ENCODE measurements around the gene PLAGL1.

PLAGL1 gene

GRCh38 chr6:143986463-143987065 lies 21.5 kb downstream of the PLAGL1 start:
- no peak overlapping the region for H3K27ac ChIP-seq
- no peak overlapping the region for H3K4me3 ChIP-seq (ENCODE audit: low read depth in 1 of 2, low read length in 1 of 2)
- H3K36me3 ChIP-seq, result no peaks in the 10 kb centered on the region
- H3K4me1 ChIP-seq (ENCODE audit: control insufficient read depth in 1 of 2, insufficient read depth in 1 of 2, low read depth in 1 of 2, low read length in 1 of 2), result no peaks in the 10 kb centered on the region
- no peaks in the 10 kb centered on the region for H3K9me3 ChIP-seq
- TF ChIP-seq CTCF (IDR thresholded peaks at IDR 0.05), result no peak
- H3K27me3 ChIP-seq, result no peaks in the 10 kb centered on the region

- Histone ChIP-seq H3K9me3 (no peaks in the 10 kb centered on the region), H3K27ac (no peak overlapping the region), H3K4me3 (ENCODE audit: low read depth in 1 of 2, low read length in 1 of 2) (no peak overlapping the region), H3K36me3 (no peaks in the 10 kb centered on the region), H3K27me3 (no peaks in the 10 kb centered on the region), H3K4me1 (ENCODE audit: control insufficient read depth in 1 of 2, insufficient read depth in 1 of 2, low read depth in 1 of 2, low read length in 1 of 2) (no peaks in the 10 kb centered on the region)
- no peak for TF ChIP-seq CTCF (IDR thresholded peaks at IDR 0.05)
These were observed 23.4 kb downstream of the PLAGL1 start for GRCh38 chr6:143984666-143985065.

- Histone ChIP-seq H3K27me3 (no peaks in the 10 kb centered on the region), H3K4me3 (ENCODE audit: low read depth in 1 of 2, low read length in 1 of 2) (no peak overlapping the region), H3K4me1 (ENCODE audit: control insufficient read depth in 1 of 2, insufficient read depth in 1 of 2, low read depth in 1 of 2, low read length in 1 of 2) (no peaks in the 10 kb centered on the region), H3K36me3 (no peaks in the 10 kb centered on the region), H3K27ac (no peak overlapping the region), H3K9me3 (no peaks in the 10 kb centered on the region)
- TF ChIP-seq CTCF (IDR thresholded peaks at IDR 0.05), result no peak
These were observed 25.1 kb downstream of the PLAGL1 start for GRCh38 chr6:143982968-143983367.

GRCh38 chr6:143980921-143981320 lies 27.1 kb downstream of the PLAGL1 start:
- H3K4me3 ChIP-seq (ENCODE audit: low read depth in 1 of 2, low read length in 1 of 2), result no peak overlapping the region
- no peaks in the 10 kb centered on the region for H3K4me1 ChIP-seq (ENCODE audit: control insufficient read depth in 1 of 2, insufficient read depth in 1 of 2, low read depth in 1 of 2, low read length in 1 of 2)
- TF ChIP-seq CTCF (IDR thresholded peaks at IDR 0.05), result no peak
- no peak overlapping the region for H3K27ac ChIP-seq
- no peaks in the 10 kb centered on the region for H3K36me3 ChIP-seq
- no peaks in the 10 kb centered on the region for H3K9me3 ChIP-seq
- no peaks in the 10 kb centered on the region for H3K27me3 ChIP-seq

- H3K27ac ChIP-seq, result no peak overlapping the region
- H3K4me1 ChIP-seq (ENCODE audit: control insufficient read depth in 1 of 2, insufficient read depth in 1 of 2, low read depth in 1 of 2, low read length in 1 of 2), result peaks cover 4 to 14% of the 10 kb centered on the region in 2 experiments
- no peak overlapping the region for H3K4me3 ChIP-seq (ENCODE audit: low read depth in 1 of 2, low read length in 1 of 2)
- no peaks in the 10 kb centered on the region for H3K36me3 ChIP-seq
- TF ChIP-seq CTCF (IDR thresholded peaks at IDR 0.05), result no peak
- H3K27me3 ChIP-seq, result no peaks in the 10 kb centered on the region
- H3K9me3 ChIP-seq, result no peaks in the 10 kb centered on the region
These were observed 31.2 kb downstream of the PLAGL1 start for GRCh38 chr6:143976806-143977349.
